DND-41 (cell line): ENCODE results near the gene KRT6B.

Experiments
- EZH2 ChIP-seq: IDR thresholded peaks from 3 replicates; pipeline ENCODE4 v1.6.1; 2012; ENCODE audit warnings: borderline replicate concordance, low read depth, mild to moderate bottlenecking, moderate library complexity, low read length, inconsistent platforms; ENCODE audit not compliant: severe bottlenecking
- TF ChIP-seq, protein P1 (sequence below): IDR thresholded peaks from 2 replicates; pipeline ENCODE4 v1.5.1; 2012; ENCODE audit warnings: borderline replicate concordance, low read length, moderate library complexity, mild to moderate bottlenecking; ENCODE audit not compliant: poor library complexity, severe bottlenecking; ENCODE audit errors: extremely low read depth

DNA sequence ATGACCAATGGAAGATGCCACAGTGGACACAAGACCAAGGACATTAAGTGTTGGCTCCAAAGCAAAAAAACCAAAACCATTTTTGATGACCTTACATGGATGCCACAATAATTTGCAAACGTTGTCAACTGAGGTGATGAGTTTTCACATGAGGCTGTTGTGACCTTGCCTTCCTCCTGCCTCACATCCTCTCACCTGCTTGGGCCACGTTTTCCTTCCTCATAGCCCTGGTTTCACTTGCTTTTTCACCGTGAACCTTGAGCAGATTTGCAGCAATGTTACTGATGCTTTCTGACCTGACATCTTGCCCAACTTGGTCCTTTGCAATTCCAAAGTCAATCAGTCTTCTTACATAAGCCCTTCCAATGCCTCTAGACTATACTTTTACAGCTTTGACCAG, 3.7 kb downstream of the KRT6B start:
- TF ChIP-seq, protein P1, sequence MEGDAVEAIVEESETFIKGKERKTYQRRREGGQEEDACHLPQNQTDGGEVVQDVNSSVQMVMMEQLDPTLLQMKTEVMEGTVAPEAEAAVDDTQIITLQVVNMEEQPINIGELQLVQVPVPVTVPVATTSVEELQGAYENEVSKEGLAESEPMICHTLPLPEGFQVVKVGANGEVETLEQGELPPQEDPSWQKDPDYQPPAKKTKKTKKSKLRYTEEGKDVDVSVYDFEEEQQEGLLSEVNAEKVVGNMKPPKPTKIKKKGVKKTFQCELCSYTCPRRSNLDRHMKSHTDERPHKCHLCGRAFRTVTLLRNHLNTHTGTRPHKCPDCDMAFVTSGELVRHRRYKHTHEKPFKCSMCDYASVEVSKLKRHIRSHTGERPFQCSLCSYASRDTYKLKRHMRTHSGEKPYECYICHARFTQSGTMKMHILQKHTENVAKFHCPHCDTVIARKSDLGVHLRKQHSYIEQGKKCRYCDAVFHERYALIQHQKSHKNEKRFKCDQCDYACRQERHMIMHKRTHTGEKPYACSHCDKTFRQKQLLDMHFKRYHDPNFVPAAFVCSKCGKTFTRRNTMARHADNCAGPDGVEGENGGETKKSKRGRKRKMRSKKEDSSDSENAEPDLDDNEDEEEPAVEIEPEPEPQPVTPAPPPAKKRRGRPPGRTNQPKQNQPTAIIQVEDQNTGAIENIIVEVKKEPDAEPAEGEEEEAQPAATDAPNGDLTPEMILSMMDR = no peak
- TF ChIP-seq EZH2 = no peak
